WTC11 (cell line): ENCODE results near the gene NOL4L. TPM values are rescaled to one million over a fixed set of nuclear protein-coding genes. Genes with fewer than 3 reads are reported as not detected.
A peak's percentile ranks its signal among the peaks of the same experiment; 100 is the strongest.

Experiments used
- ATAC-seq: fragments of 200-7000 bp; cut with Tn5 transposase; 2 replicates; pipeline ENCODE4 v1.10.0; 2021; ENCODE audit warnings: mild to moderate bottlenecking, moderate library complexity
- CTCF ChIA-PET: fragments of 300-600 bp; sonication (Branson Sonifier 250); formaldehyde crosslinking; loops from one replicate; lab custom pipeline; 2021; ENCODE audit warnings: antibody characterized with exemption; lab: Charles Lee
- POLR2A ChIA-PET: fragments of 350-600 bp; sonication (Branson Sonifier 250); formaldehyde crosslinking; loops from one replicate; lab custom pipeline; 2021; ENCODE audit warnings: antibody characterized with exemption; lab: Charles Lee
- DNase-seq: peaks from one replicate; pipeline ENCODE4 v3.0.0; 2021; ENCODE audit warnings: low spot score
- H3K27ac Mint-ChIP-seq: 2 replicates; pipeline ENCODE4 v1.8.0; 2021; ENCODE audit warnings: mixed read lengths
- H3K27me3 Mint-ChIP-seq: 2 replicates; pipeline ENCODE4 v1.8.0; 2021; ENCODE audit warnings: low read depth, mild to moderate bottlenecking, moderate library complexity, mixed read lengths
- H3K36me3 Mint-ChIP-seq: 2 replicates; pipeline ENCODE4 v1.8.0; 2021; ENCODE audit warnings: mixed read lengths
- H3K4me1 Mint-ChIP-seq: 2 replicates; pipeline ENCODE4 v1.8.0; 2022; ENCODE audit warnings: mixed read lengths
- H3K4me3 Mint-ChIP-seq: 2 replicates; pipeline ENCODE4 v1.8.0; 2021; ENCODE audit warnings: mild to moderate bottlenecking, moderate library complexity, mixed read lengths
- H3K9me3 Mint-ChIP-seq: 2 replicates; pipeline ENCODE4 v1.8.0; 2021; ENCODE audit warnings: mixed read lengths
- ARID4B ChIP-seq: sonication (generic); formaldehyde crosslinking; IDR thresholded peaks from 2 replicates; pipeline ENCODE4 v1.8.0; 2023; ENCODE audit warnings: missing genetic modification reagents, mild to moderate bottlenecking, borderline replicate concordance
- CDX4 ChIP-seq: fragments of 250-450 bp; sonication (Bioruptor Pico); IDR thresholded peaks from 2 replicates; pipeline ENCODE4 v1.9.0; 2021; ENCODE audit warnings: moderate library complexity, mild to moderate bottlenecking, inconsistent platforms, borderline replicate concordance
- CTCF ChIP-seq: fragments of 200-600 bp; IDR thresholded peaks from 2 replicates; pipeline ENCODE4 v1.8.0; 2022; ENCODE audit warnings: antibody characterized with exemption
- ERG ChIP-seq: fragments of 250-450 bp; sonication (Bioruptor Pico); IDR thresholded peaks from 2 replicates; pipeline ENCODE4 v1.8.0; 2021; ENCODE audit warnings: mild to moderate bottlenecking
- ETV6 ChIP-seq: sonication (generic); formaldehyde crosslinking; IDR thresholded peaks from 2 replicates; pipeline ENCODE4 v1.8.1; 2022; ENCODE audit warnings: mild to moderate bottlenecking, missing genetic modification reagents
- GABPB1 ChIP-seq: sonication (generic); formaldehyde crosslinking; IDR thresholded peaks from 2 replicates; pipeline ENCODE4 v1.8.1; 2023; ENCODE audit warnings: mild to moderate bottlenecking, missing genetic modification reagents
- JUN ChIP-seq: sonication (generic); formaldehyde crosslinking; IDR thresholded peaks from 2 replicates; pipeline ENCODE4 v1.8.0; 2023; ENCODE audit warnings: mild to moderate bottlenecking, missing genetic modification reagents
- MXD4 ChIP-seq: fragments of 250-450 bp; sonication (Bioruptor Pico); IDR thresholded peaks from 2 replicates; pipeline ENCODE4 v1.8.0; 2021; ENCODE audit warnings: mild to moderate bottlenecking, moderate library complexity, borderline replicate concordance
- NFYB ChIP-seq: sonication (generic); formaldehyde crosslinking; conservative IDR thresholded peaks from 2 replicates; pipeline ENCODE4 v1.8.0; 2022; ENCODE audit warnings: low read depth, missing genetic modification reagents
- PREB ChIP-seq: sonication (generic); formaldehyde crosslinking; IDR thresholded peaks from 2 replicates; pipeline ENCODE4 v1.8.1; 2022; ENCODE audit warnings: mild to moderate bottlenecking, missing genetic modification reagents, moderate library complexity, borderline replicate concordance
- PRRX2 ChIP-seq: fragments of 250-450 bp; sonication (Bioruptor Pico); IDR thresholded peaks from 2 replicates; pipeline ENCODE4 v1.8.0; 2021; ENCODE audit warnings: mild to moderate bottlenecking
- RORB ChIP-seq: fragments of 250-450 bp; sonication (Bioruptor Pico); IDR thresholded peaks from 2 replicates; pipeline ENCODE4 v1.9.0; 2021; ENCODE audit warnings: mild to moderate bottlenecking
- SMAD3 ChIP-seq: sonication (generic); formaldehyde crosslinking; IDR thresholded peaks from 2 replicates; pipeline ENCODE4 v1.8.0; 2022; ENCODE audit warnings: missing genetic modification reagents, mild to moderate bottlenecking, borderline replicate concordance
- SP1 ChIP-seq: sonication (generic); formaldehyde crosslinking; conservative IDR thresholded peaks from 2 replicates; pipeline ENCODE4 v1.8.1; 2022; ENCODE audit warnings: missing genetic modification reagents
- ZNF138 ChIP-seq: sonication (generic); formaldehyde crosslinking; conservative IDR thresholded peaks from 2 replicates; pipeline ENCODE4 v1.8.1; 2022; ENCODE audit warnings: mild to moderate bottlenecking, moderate library complexity, missing genetic modification reagents
- ZNF232 ChIP-seq: sonication (generic); formaldehyde crosslinking; IDR thresholded peaks from 2 replicates; pipeline ENCODE4 v1.8.0; 2022; ENCODE audit warnings: mild to moderate bottlenecking, missing genetic modification reagents
- ZNF396 ChIP-seq: fragments of 250-450 bp; sonication (Bioruptor Pico); IDR thresholded peaks from 2 replicates; pipeline ENCODE4 v1.8.0; 2021; ENCODE audit warnings: mild to moderate bottlenecking, moderate library complexity, borderline replicate concordance
- total RNA-seq: library from RNA; stranded (reverse); gene quantifications from 3 replicates; pipeline ENCODE4 v1.2.3, GENCODE V29; 2021
- TF ChIP-seq, protein P1 (sequence below): sonication (generic); formaldehyde crosslinking; IDR thresholded peaks from 2 replicates; pipeline ENCODE4 v1.8.1; 2023; ENCODE audit warnings: mild to moderate bottlenecking, missing genetic modification reagents, moderate library complexity
- TF ChIP-seq, protein P2 (sequence below): sonication (generic); formaldehyde crosslinking; IDR thresholded peaks from 2 replicates; pipeline ENCODE4 v1.8.1; 2023; ENCODE audit warnings: mild to moderate bottlenecking, missing genetic modification reagents, moderate library complexity

The NOL4L gene
- total RNA-seq, 1 experiment from 2014 or later: 29.0 TPM

DNA sequence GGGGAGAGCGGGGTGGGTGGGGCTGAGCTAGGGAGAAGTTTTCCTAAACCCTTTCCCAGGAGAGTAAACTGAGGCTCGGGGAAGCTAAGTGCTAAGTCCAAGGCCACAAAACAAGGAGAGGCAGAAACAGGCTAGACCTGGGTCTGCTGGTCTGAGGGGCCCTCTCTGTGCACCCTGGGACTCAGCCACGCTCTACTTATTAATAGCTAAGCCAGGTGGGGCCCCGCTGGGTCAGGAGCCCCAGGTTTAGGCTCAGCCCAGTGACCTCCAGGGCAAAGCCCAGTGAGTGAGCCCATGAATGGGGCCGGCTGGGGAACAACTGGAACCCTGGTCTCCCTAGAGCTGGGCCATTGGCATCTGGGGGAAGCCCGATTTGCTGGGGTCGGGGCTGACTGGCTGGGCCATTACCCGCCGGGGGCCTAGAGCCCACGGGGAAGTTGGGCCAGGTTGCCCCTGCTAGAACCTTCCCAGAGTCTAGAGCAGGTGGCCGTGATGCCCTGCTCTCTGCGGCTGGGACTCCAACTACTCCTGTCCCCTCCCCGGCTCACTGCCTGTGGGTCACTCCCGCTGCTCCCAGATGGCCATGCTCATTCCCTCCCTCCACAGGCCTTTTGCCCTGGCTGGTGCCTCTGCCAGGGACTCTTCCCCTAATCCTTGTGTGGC lies 24.1 kb upstream of the NOL4L start (continued):
- TF ChIP-seq ZNF232: no peak
- no peak for TF ChIP-seq ZNF396 (CRISPR knock-in tag)
- no peak for TF ChIP-seq CDX4

GRCh38 chr20:32608664-32609015 lies 23.5 kb upstream of the NOL4L start:
- TF ChIP-seq SMAD3 (no peak), SP1 (CRISPR knock-in tag) (no peak), ZNF232 (no peak), ERG (no peak), CTCF (no peak), PREB (CRISPR knock-in tag) (no peak), JUN (CRISPR knock-in tag) (no peak), ZNF138 (CRISPR knock-in tag) (no peak), NFYB (CRISPR knock-in tag) (no peak), GABPB1 (CRISPR knock-in tag) (no peak), ARID4B (CRISPR knock-in tag) (no peak), RORB (CRISPR knock-in tag) (no peak), MXD4 (no peak), ETV6 (CRISPR knock-in tag) (no peak), PRRX2 (CRISPR knock-in tag) (no peak)
- TF ChIP-seq, protein P1, sequence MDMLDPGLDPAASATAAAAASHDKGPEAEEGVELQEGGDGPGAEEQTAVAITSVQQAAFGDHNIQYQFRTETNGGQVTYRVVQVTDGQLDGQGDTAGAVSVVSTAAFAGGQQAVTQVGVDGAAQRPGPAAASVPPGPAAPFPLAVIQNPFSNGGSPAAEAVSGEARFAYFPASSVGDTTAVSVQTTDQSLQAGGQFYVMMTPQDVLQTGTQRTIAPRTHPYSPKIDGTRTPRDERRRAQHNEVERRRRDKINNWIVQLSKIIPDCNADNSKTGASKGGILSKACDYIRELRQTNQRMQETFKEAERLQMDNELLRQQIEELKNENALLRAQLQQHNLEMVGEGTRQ (CRISPR knock-in tag): no peak
- TF ChIP-seq, protein P2, sequence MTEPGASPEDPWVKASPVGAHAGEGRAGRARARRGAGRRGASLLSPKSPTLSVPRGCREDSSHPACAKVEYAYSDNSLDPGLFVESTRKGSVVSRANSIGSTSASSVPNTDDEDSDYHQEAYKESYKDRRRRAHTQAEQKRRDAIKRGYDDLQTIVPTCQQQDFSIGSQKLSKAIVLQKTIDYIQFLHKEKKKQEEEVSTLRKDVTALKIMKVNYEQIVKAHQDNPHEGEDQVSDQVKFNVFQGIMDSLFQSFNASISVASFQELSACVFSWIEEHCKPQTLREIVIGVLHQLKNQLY (CRISPR knock-in tag): no peak
- Mint-ChIP-seq H3K36me3 (no peaks in the 10 kb centered on the region), H3K27ac (0 out of 2 replicates have a peak overlapping the region, but pooled peaks have one; percentile 24), H3K4me3 (no peak overlapping the region), H3K9me3 (peaks cover 7% of the 10 kb centered on the region; the same call in 1 of the 2 replicates), H3K27me3 (no peaks in the 10 kb centered on the region), H3K4me1 (peaks cover 15% of the 10 kb centered on the region)
- CTCF ChIA-PET: interaction anchor here (0.6 kb wide), 1 partner anchor 54 kb away, joined by 3 read pairs; no protein-coding TSS in a partner anchor
- ATAC-seq: no peak
- POLR2A ChIA-PET: no interaction called here
- no peak for DNase-seq
